EH (cell line): ENCODE data around the gene ZNF684.
A peak's percentile ranks its signal among the peaks of the same experiment; 100 is the strongest.
"Not testable (repeated sequence)": the region's sequence is repeated elsewhere in the genome, so short reads cannot be mapped to it uniquely, and the experiment has no call there.

ENCODE experiments used
- DNase-seq: peaks from one replicate; pipeline ENCODE4 v3.0.0-alpha.2; 2015; ENCODE audit warnings: low read depth

The ZNF684 gene

GRCh38 chr1:40531381-40532061 is at the start of gene ZNF684:
Gene ZNF684, plus strand, starts transcription at chr1:40531637. Its CDS starts 1,530 bp downstream, at chr1:40533167.
- DNase-seq, result peak; percentile 97

GRCh38 chr1:40495315-40495903 is 36.0 kb upstream of the ZNF684 start:
- DNase-seq, result peak; percentile 6

GRCh38 chr1:40502651-40503050 is 28.8 kb upstream of the ZNF684 start:
- DNase-seq, result not testable (repeated sequence)

- DNase-seq, result no peak
These were observed 23.5 kb upstream of the ZNF684 start for GRCh38 chr1:40507973-40508372.

GRCh38 chr1:40508375-40509341 is 22.8 kb upstream of the ZNF684 start, which contains the start of gene EXO5:
Gene EXO5, plus strand, starts transcription at chr1:40508767. Its CDS starts 5,778 bp downstream, at chr1:40514545.
- DNase-seq, result peak; percentile 78

- DNase-seq, result no peak
These were observed 11.9 kb upstream of the ZNF684 start for GRCh38 chr1:40519517-40519916.

GRCh38 chr1:40530735-40531380 is 579 bp upstream of the ZNF684 start:
- no peak for DNase-seq

GRCh38 chr1:40532062-40532389 is 589 bp downstream of the ZNF684 start:
- no peak for DNase-seq

GRCh38 chr1:40532844-40533424 is 1.5 kb downstream of the ZNF684 start:
- peak; percentile 59 for DNase-seq

GRCh38 chr1:40534589-40534988 is 3.2 kb downstream of the ZNF684 start:
- DNase-seq, result no peak

GRCh38 chr1:40535732-40536131 is 4.3 kb downstream of the ZNF684 start:
- DNase-seq, result no peak

- DNase-seq, result no peak
These were observed 7.9 kb downstream of the ZNF684 start for GRCh38 chr1:40539338-40539737.

GRCh38 chr1:40546957-40547356 is 15.5 kb downstream of the ZNF684 start:
- DNase-seq, result no peak

- no peak for DNase-seq
These were observed 21.6 kb downstream of the ZNF684 start for GRCh38 chr1:40553017-40553416.

GRCh38 chr1:40554807-40555206 is 23.4 kb downstream of the ZNF684 start:
- not testable (repeated sequence) for DNase-seq

GRCh38 chr1:40556121-40556520 is 24.7 kb downstream of the ZNF684 start:
- DNase-seq, result no peak

GRCh38 chr1:40558241-40558640 is 26.8 kb downstream of the ZNF684 start:
- DNase-seq, result not testable (repeated sequence)

- no peak for DNase-seq
These were observed 30.7 kb downstream of the ZNF684 start for GRCh38 chr1:40562185-40562584.

GRCh38 chr1:40563266-40563665 is 31.8 kb downstream of the ZNF684 start:
- DNase-seq, result no peak

GRCh38 chr1:40564506-40564905 is 33.1 kb downstream of the ZNF684 start:
- no peak for DNase-seq

GRCh38 chr1:40564913-40565312 is 33.5 kb downstream of the ZNF684 start:
- DNase-seq, result no peak

GRCh38 chr1:40567825-40568224 is 36.4 kb downstream of the ZNF684 start:
- DNase-seq, result no peak
